HG02642 (cell line): ENCODE data around the gene RAC3.

Experiments used
- ATAC-seq: cut with Tn5 transposase; IDR thresholded peaks from one replicate; pipeline ENCODE4 v1.9.1; 2021; ENCODE audit warnings: mild to moderate bottlenecking; ENCODE audit not compliant: unreplicated experiment, poor library complexity

Gene RAC3

GRCh38 chr17:82022310-82022980 lies 9.0 kb upstream of the RAC3 start, which contains the start of gene CENPX:
Gene CENPX, minus strand, starts transcription at chr17:82022878. Its CDS starts 17 bp downstream, at chr17:82022861.
- ATAC-seq = no peak

GRCh38 chr17:82022981-82023446 lies 8.5 kb upstream of the RAC3 start, which contains the start of gene LRRC45:
Gene LRRC45, plus strand, starts transcription at chr17:82023305. Its CDS starts 339 bp downstream, at chr17:82023644.
- ATAC-seq = peak; percentile 83

GRCh38 chr17:82023447-82024241 lies 7.8 kb upstream of the RAC3 start:
- peak; percentile 1 for ATAC-seq

- ATAC-seq = no peak
Measured at GRCh38 chr17:82024859-82025258, 6.6 kb upstream of the RAC3 start.

- ATAC-seq = no peak
Measured at GRCh38 chr17:82025401-82026107, 5.9 kb upstream of the RAC3 start.

GRCh38 chr17:82028246-82028645 lies 3.2 kb upstream of the RAC3 start:
- no peak for ATAC-seq

GRCh38 chr17:82028966-82029365 lies 2.5 kb upstream of the RAC3 start:
- ATAC-seq = no peak

GRCh38 chr17:82029391-82029790 lies 2.1 kb upstream of the RAC3 start:
- no peak for ATAC-seq

- no peak for ATAC-seq
Measured at GRCh38 chr17:82029990-82030469, 1.4 kb upstream of the RAC3 start.

- ATAC-seq = peak; percentile 47
Measured at GRCh38 chr17:82030470-82031302, 792 bp upstream of the RAC3 start.

- ATAC-seq = no peak
Measured at GRCh38 chr17:82031885-82032627, 578 bp downstream of the RAC3 start.

- no peak for ATAC-seq
Measured at GRCh38 chr17:82033359-82034085, 2.0 kb downstream of the RAC3 start.

GRCh38 chr17:82034371-82035011 lies 3.0 kb downstream of the RAC3 start:
- no peak for ATAC-seq

GRCh38 chr17:82035488-82035887 lies 4.0 kb downstream of the RAC3 start:
- ATAC-seq = no peak

- no peak for ATAC-seq
Measured at GRCh38 chr17:82035956-82036633, 4.6 kb downstream of the RAC3 start.

GRCh38 chr17:82036634-82037091 lies 5.2 kb downstream of the RAC3 start:
- ATAC-seq = no peak
